Heart right ventricle (tissue), 16 donors: ENCODE measurements around the gene CTBP2. TPM values are rescaled to one million over a fixed set of nuclear protein-coding genes. Genes with fewer than 3 reads are reported as not detected.

Experiments
- ATAC-seq, 8 donors: fragments of 200-7000 bp; cut with Tn5 transposase; one replicate each; pipeline ENCODE4 v1.9.1; 2020; ENCODE audit warnings: mild to moderate bottlenecking in 8 of 8, moderate library complexity in 8 of 8, moderate number of reproducible peaks in 1 of 8
- DNase-seq, 2 donors: peaks; one replicate each; pipeline ENCODE4 v3.0.0-alpha.2; 2020
- H3K27ac ChIP-seq, 10 donors: fragments of 200-600 bp; sonication (generic) in 2 of 10; one replicate each; pipeline versions ENCODE4 v1.5.0 to v1.8.0; 2020 to 2022; ENCODE audit warnings: mild to moderate bottlenecking in 3 of 10
- H3K27me3 ChIP-seq, 7 donors: fragments of 200-600 bp; one replicate each; pipeline ENCODE4 v1.8.0; 2021 to 2022; ENCODE audit warnings: mild to moderate bottlenecking in 2 of 7
- H3K36me3 ChIP-seq, 9 donors: fragments of 200-600 bp; sonication (generic) in 1 of 9; one replicate each; pipeline versions ENCODE4 v1.5.0 to v1.8.0; 2020 to 2022; ENCODE audit warnings: mild to moderate bottlenecking in 2 of 9
- H3K4me1 ChIP-seq, 9 donors: fragments of 200-600 bp; sonication (generic) in 1 of 9; one replicate each; pipeline versions ENCODE4 v1.5.0 to v1.8.0; 2020 to 2022; ENCODE audit warnings: mild to moderate bottlenecking in 4 of 9
- H3K4me3 ChIP-seq, 10 donors: fragments of 200-600 bp; sonication (generic) in 2 of 10; one replicate each; pipeline versions ENCODE4 v1.5.0 to v1.8.0; 2020 to 2022; ENCODE audit warnings: mild to moderate bottlenecking in 7 of 10, moderate library complexity in 2 of 10
- H3K9me3 ChIP-seq, 11 donors: fragments of 200-600 bp in 10 of 11; sonication (generic) in 2 of 11; one replicate each; pipeline versions ENCODE4 v1.5.0 to v1.8.0; 2013 to 2022; ENCODE audit warnings: mild to moderate bottlenecking in 2 of 11, control low read depth in 1 of 11, moderate library complexity in 1 of 11
- WGBS, 2 donors: extraction: QIAGEN DNeasy Blood & Tissue Kit; methylation state at CpG; one replicate each; pipeline ENCODE4 v1.1.7; 2013; ENCODE audit warnings: inconsistent platforms in 1 of 2; 5-methylcytosine and 5-hydroxymethylcytosine counted together
- intact Hi-C, 10 donors: fragments of 100-400 bp; cut with DNase I; formaldehyde crosslinking; loops; one replicate each; pipeline versions ENCODE4 v1.11.1 to v1.14.2; 2022
- polyA plus RNA-seq, 2 donors: library from polyadenylated mRNA; stranded (reverse); fragments of 200-250 nt; gene quantifications; one replicate each; pipeline ENCODE4 v1.2.3, GENCODE V29; 2013
- total RNA-seq, 10 donors: library from RNA; stranded (reverse); fragmentation: NEBNext Ultra II Directional in 3 of 10; extraction: Animal tissue kit (Norgen Biotek cat#: 25700) in 3 of 10; gene quantifications; one replicate each; pipeline versions ENCODE4 v1.2.1 to v1.2.4, GENCODE V29; 2021 to 2023
- TF ChIP-seq, protein P1 (sequence below), 9 donors: fragments of 200-600 bp; sonication (generic) in 2 of 9; IDR thresholded peaks; one replicate each; pipeline versions ENCODE4 v1.5.0 to v1.8.0; 2021 to 2022; ENCODE audit warnings: antibody characterized with exemption in 9 of 9, mild to moderate bottlenecking in 5 of 9, moderate library complexity in 1 of 9
- donor health status: Arrhythmogenic right ventricular cardiomyopathy.
- donor health status: ischemic (EF 13 %, LVEDD 7.1; RV severe dilation, severe dysfunction).
- donor health status: healthy with polysubstance abuse.
- donor health status: DM: no; HTN: yes; CAD: no.
- donor health status: DM: no; HTN: no; CAD: no.
- donor health status: ischemic (EF 25% LVEDD 6.9; RV normal size, moderate dysfunction).
- donor health status: ischemic (EF 25% LVEDD 5.7; RV mildly dilated, moderate dysfunction).
- donor health status: healthy.
- donor health status: DM: yes; HTN: yes; CAD: no.
- donor health status: Ischemic cardiomyopathy.
- donor health status: ischemic (EF 35%, LVEDD 5.7; RV mildly dilated, moderate dysfunction).
- donor health status: nonischemic (EF 11% LVEDD 7.7; RV severe dilation, severe dysfunction).
- donor health status: DM: yes; HTN: yes; CAD: no.
- donor health status: PGD.
- donor health status: ischemic (EF 29% LVEDD 5.4; RV normal size, mild dysfunction).
- donor health status: nonischemic (EF 23%, LVEDD 6.1; RV moderate dilation, normal function).

Gene CTBP2
- total and polyA plus RNA-seq, 12 donors = 14.7 to 36.2 (median 26.0) TPM

DNA sequence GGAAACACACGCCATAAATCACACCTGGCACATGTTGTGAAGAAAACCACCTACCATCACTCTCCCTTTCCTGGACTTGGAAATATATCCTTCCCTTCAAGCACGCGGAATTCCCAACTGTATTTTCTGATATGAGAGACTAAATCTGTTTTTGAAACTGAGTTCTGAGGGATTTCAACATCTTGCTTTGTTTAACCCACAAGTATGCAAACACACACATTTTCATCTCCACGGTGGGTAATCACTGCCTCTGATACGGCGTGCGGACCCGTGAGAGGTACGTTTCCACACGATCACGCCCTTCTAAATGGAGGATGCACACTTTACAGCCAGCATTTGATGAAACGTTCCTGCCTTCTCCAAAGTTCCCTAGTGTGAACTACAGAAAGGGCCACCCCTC, 135.0 kb downstream of the CTBP2 start:
- TF ChIP-seq, protein P1, sequence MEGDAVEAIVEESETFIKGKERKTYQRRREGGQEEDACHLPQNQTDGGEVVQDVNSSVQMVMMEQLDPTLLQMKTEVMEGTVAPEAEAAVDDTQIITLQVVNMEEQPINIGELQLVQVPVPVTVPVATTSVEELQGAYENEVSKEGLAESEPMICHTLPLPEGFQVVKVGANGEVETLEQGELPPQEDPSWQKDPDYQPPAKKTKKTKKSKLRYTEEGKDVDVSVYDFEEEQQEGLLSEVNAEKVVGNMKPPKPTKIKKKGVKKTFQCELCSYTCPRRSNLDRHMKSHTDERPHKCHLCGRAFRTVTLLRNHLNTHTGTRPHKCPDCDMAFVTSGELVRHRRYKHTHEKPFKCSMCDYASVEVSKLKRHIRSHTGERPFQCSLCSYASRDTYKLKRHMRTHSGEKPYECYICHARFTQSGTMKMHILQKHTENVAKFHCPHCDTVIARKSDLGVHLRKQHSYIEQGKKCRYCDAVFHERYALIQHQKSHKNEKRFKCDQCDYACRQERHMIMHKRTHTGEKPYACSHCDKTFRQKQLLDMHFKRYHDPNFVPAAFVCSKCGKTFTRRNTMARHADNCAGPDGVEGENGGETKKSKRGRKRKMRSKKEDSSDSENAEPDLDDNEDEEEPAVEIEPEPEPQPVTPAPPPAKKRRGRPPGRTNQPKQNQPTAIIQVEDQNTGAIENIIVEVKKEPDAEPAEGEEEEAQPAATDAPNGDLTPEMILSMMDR (IDR thresholded peaks at IDR 0.05) = no peak
- H3K27ac ChIP-seq = peak overlapping the region in 5 of 10 donors; percentile 9 to 80 (median 68)

DNA sequence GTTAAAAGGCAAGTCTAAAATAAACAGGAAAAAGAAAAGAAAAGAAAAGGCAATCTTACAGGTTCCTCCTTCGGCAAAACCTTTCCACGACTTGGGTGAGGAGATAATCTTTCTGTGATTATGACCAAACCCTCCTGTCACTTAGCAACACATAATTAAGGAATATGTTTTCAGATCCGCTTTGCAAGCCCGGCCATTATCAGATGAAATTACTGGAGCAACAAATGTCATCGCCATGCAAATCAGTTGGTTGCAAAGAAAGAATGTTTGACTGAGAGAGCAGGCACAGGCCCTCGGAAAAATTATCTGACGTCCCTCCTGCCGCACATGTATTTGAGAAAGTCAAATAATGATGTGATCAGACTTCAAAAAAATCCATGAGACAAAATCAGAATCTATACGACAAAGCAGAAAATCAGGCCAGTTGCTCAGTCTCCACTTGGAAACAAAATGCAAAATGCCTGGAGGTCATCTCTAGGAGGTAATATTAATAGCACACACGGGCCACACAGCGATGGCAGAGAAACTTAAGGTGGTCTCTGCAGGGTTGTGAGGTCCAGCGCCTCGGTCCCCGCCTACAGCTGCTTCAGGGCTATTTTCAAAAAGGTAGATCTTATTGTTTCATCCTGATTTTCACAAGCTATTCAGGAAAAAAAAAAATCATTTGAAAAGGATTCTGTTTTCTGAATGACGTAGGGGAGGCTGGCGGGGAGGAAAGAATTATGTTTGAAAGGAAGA, 135.7 kb downstream of the CTBP2 start:
- Histone ChIP-seq H3K27ac (peak overlapping the region in 7 of 10 donors; percentile 7 to 80 (median 68)), H3K9me3 (peaks cover 0 to under 1% (median 0%) of the 10 kb centered on the region in 11 donors), H3K36me3 (peaks cover 0 to 27% (median 0%) of the 10 kb centered on the region in 9 donors), H3K4me1 (peaks cover 26 to 94% (median 70%) of the 10 kb centered on the region in 9 donors), H3K4me3 (peak overlapping the region in 4 of 10 donors; percentile 2 to 30 (median 15)), H3K27me3 (no peaks in the 10 kb centered on the region)
- 36 to 46% methylated on average over 16 of the region's 16 CpGs for WGBS, 2 donors
- TF ChIP-seq, protein P1 (IDR thresholded peaks at IDR 0.05) = no peak
- intact Hi-C loops = no loop called here
- no peak for DNase-seq
- ATAC-seq = no peak

More for the DNA sequence above, 135.0 kb downstream of the CTBP2 start:
- WGBS, 2 donors = 50 to 51% methylated on average over 12 of the region's 12 CpGs
- no peak for ATAC-seq
- intact Hi-C loops = no loop called here
- peaks cover 0 to 28% (median 0%) of the 10 kb centered on the region in 9 donors for H3K36me3 ChIP-seq
- peaks cover 20 to 91% (median 64%) of the 10 kb centered on the region in 9 donors for H3K4me1 ChIP-seq
- DNase-seq = no peak
- no peaks in the 10 kb centered on the region for H3K9me3 ChIP-seq
- no peak overlapping the region for H3K4me3 ChIP-seq
- H3K27me3 ChIP-seq = no peaks in the 10 kb centered on the region

DNA sequence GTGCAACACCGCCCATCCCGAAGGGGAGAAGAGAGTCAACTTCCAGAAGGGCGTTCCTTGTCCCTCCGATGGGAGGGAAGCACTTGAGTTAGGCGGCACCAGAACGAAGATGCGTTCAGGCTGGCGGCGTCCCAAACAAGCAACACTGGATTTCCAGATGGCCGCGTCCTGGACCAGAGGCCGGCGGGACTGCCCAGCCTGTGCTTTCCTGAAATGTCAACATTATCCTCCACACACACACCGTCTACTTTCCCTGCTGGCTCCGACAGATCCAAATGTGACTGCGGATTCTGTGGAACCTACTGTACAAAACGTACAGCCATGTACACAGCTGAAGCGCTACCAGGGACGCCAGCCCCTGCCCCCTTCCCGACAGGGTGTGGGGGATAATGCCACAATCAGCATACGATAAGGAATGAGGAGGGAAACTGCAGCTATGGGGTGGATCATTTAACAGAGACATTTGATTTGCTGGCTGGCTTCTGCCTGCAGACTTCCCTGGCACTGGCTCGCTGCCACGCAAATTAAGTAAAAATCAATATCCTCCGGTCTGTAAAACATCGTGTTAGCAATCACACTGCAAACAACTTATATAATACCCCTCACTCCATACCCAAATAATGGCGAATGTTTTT, 136.4 kb downstream of the CTBP2 start:
- peaks cover 0 to 4% (median 0%) of the 10 kb centered on the region in 11 donors for H3K9me3 ChIP-seq
- TF ChIP-seq, protein P1 (IDR thresholded peaks at IDR 0.05) = no peak
- H3K27ac ChIP-seq = peak overlapping the region; percentile 7 to 80 (median 59)
- H3K27me3 ChIP-seq = no peaks in the 10 kb centered on the region
- H3K36me3 ChIP-seq = peaks cover 0 to 23% (median 0%) of the 10 kb centered on the region in 9 donors
- intact Hi-C loops = no loop called here
- ATAC-seq (peak; percentile 24 to 61 (median 40)), DNase-seq (peak; percentile 76 to 78)
- H3K4me3 ChIP-seq = peak overlapping the region in 6 of 10 donors; percentile 2 to 30 (median 10)
- WGBS, 2 donors = 17 to 20% methylated on average over 26 of the region's 26 CpGs
- H3K4me1 ChIP-seq = peaks cover 26 to 97% (median 76%) of the 10 kb centered on the region in 9 donors

DNA sequence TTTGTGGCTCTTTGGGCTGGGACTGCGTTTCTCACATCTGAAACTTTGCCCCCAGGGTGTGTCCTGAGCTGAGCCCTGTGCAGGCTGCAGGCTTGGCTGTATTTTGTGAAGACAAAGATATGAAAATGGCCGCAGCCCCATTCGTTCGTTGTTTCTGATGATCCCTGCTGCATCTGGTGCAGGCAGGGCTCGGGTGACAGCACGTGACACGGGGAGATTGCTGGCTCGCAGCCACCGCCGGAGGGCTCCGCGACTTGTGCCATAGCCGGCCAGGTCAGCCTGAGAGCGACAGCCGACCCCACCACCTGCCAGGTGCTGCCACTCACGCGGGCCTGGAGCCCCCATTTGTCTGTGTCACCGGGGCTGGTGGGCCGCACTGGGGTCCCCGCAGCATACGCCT, 137.1 kb downstream of the CTBP2 start:
- peaks cover 0 to 23% (median 0%) of the 10 kb centered on the region in 9 donors for H3K36me3 ChIP-seq
- peak overlapping the region in 5 of 10 donors; percentile 2 to 30 (median 9) for H3K4me3 ChIP-seq
- TF ChIP-seq, protein P1 (IDR thresholded peaks at IDR 0.05) = no peak
- no peaks in the 10 kb centered on the region for H3K27me3 ChIP-seq
- 41 to 49% methylated on average over 21 of the region's 21 CpGs for WGBS, 2 donors
- peak overlapping the region in 9 of 10 donors; percentile 7 to 80 (median 62) for H3K27ac ChIP-seq
- peaks cover 0 to 4% (median 0%) of the 10 kb centered on the region in 11 donors for H3K9me3 ChIP-seq
- intact Hi-C loops = no loop called here
- ATAC-seq (peak in 6 of 8 donors; percentile 7 to 40 (median 18)), DNase-seq (peak; percentile 40 to 64)
- peaks cover 31 to 97% (median 76%) of the 10 kb centered on the region in 9 donors for H3K4me1 ChIP-seq
